ENCODE measurements around the gene ADAM33. TPM values are rescaled to one million over a fixed set of nuclear protein-coding genes. Genes with fewer than 3 reads are reported as not detected.

Gene ADAM33
- total RNA-seq, 1 donor from 2014 or later, result 7.0 TPM

GRCh38 chr20:3701061-3701998 lies 19.5 kb upstream of the ADAM33 start:
- Histone ChIP-seq H3K36me3 (no peaks in the 10 kb centered on the region), H3K27me3 (no peaks in the 10 kb centered on the region), H3F3A (ENCODE audit: low read depth) (no peaks in the 10 kb centered on the region), H4K20me1 (ENCODE audit: low read depth) (no peaks in the 10 kb centered on the region), H2AFZ (replicated peaks) (no peak overlapping the region), H3K4me2 (no peak overlapping the region), H3K9ac (no peak overlapping the region), H3K27ac (no peak overlapping the region), H3K4me3 (no peak overlapping the region), H3K79me2 (ENCODE audit: low read depth) (no peaks in the 10 kb centered on the region), H3K9me3 (ENCODE audit: low read depth) (no peaks in the 10 kb centered on the region), H3K4me1 (no peaks in the 10 kb centered on the region)
- TF ChIP-seq CTCF (IDR thresholded peaks at IDR 0.05) (no peak), EZH2 (IDR thresholded peaks at IDR 0.05) (no peak), EZH2phosphoT487 (IDR thresholded peaks at IDR 0.05) (no peak)
- Mint-ChIP-seq H3K27ac (no peak overlapping the region), H3K27me3 (ENCODE audit: insufficient read depth, low read depth) (peaks cover 3% of the 10 kb centered on the region), H3K9me3 (peaks cover 2% of the 10 kb centered on the region), H3K4me3 (no peak overlapping the region), H3K4me1 (no peaks in the 10 kb centered on the region), H3K36me3 (no peaks in the 10 kb centered on the region)
- no peak for DNase-seq (ENCODE audit: low spot score)

GRCh38 chr20:3699037-3699436 lies 17.2 kb upstream of the ADAM33 start:
- Histone ChIP-seq H3K4me3 (no peak overlapping the region), H3K36me3 (no peaks in the 10 kb centered on the region), H2AFZ (replicated peaks) (no peak overlapping the region), H3K4me2 (no peak overlapping the region), H3K79me2 (ENCODE audit: low read depth) (no peaks in the 10 kb centered on the region), H3K4me1 (no peaks in the 10 kb centered on the region), H3K9me3 (ENCODE audit: low read depth) (no peaks in the 10 kb centered on the region), H4K20me1 (ENCODE audit: low read depth) (no peaks in the 10 kb centered on the region), H3K27me3 (no peaks in the 10 kb centered on the region), H3K9ac (no peak overlapping the region), H3K27ac (no peak overlapping the region), H3F3A (ENCODE audit: low read depth) (no peaks in the 10 kb centered on the region)
- Mint-ChIP-seq H3K27me3 (ENCODE audit: insufficient read depth, low read depth) (peaks cover 6% of the 10 kb centered on the region), H3K36me3 (no peaks in the 10 kb centered on the region), H3K9me3 (peaks cover 3% of the 10 kb centered on the region), H3K4me3 (no peak overlapping the region), H3K4me1 (no peaks in the 10 kb centered on the region), H3K27ac (no peak overlapping the region)
- TF ChIP-seq EZH2phosphoT487 (IDR thresholded peaks at IDR 0.05), result no peak
- no peak for TF ChIP-seq EZH2 (IDR thresholded peaks at IDR 0.05)
- no peak for TF ChIP-seq CTCF (IDR thresholded peaks at IDR 0.05)
- no peak for DNase-seq (ENCODE audit: low spot score)

- Histone ChIP-seq H3K27me3 (no peaks in the 10 kb centered on the region), H3K4me1 (no peaks in the 10 kb centered on the region), H3K36me3 (no peaks in the 10 kb centered on the region), H3K4me3 (no peak overlapping the region), H3F3A (ENCODE audit: low read depth) (no peaks in the 10 kb centered on the region), H2AFZ (replicated peaks) (no peak overlapping the region), H3K9ac (no peak overlapping the region), H3K4me2 (no peak overlapping the region), H3K79me2 (ENCODE audit: low read depth) (no peaks in the 10 kb centered on the region), H3K27ac (no peak overlapping the region), H3K9me3 (ENCODE audit: low read depth) (no peaks in the 10 kb centered on the region), H4K20me1 (ENCODE audit: low read depth) (no peaks in the 10 kb centered on the region)
- DNase-seq (ENCODE audit: low spot score), result no peak
- no peaks in the 10 kb centered on the region for H3K36me3 Mint-ChIP-seq
- peaks cover 6% of the 10 kb centered on the region for H3K27me3 Mint-ChIP-seq (ENCODE audit: insufficient read depth, low read depth)
- peaks cover 3% of the 10 kb centered on the region for H3K9me3 Mint-ChIP-seq
- no peak overlapping the region for H3K4me3 Mint-ChIP-seq
- H3K27ac Mint-ChIP-seq, result no peak overlapping the region
- no peaks in the 10 kb centered on the region for H3K4me1 Mint-ChIP-seq
- TF ChIP-seq EZH2 (IDR thresholded peaks at IDR 0.05), result no peak
- TF ChIP-seq EZH2phosphoT487 (IDR thresholded peaks at IDR 0.05), result no peak
- no peak for TF ChIP-seq CTCF (IDR thresholded peaks at IDR 0.05)
Observed at GRCh38 chr20:3698591-3699001, 16.8 kb upstream of the ADAM33 start.
